Measurements from ENCODE around the gene WWP2.

Gene WWP2

GRCh38 chr16:69860233-69861231 lies 98.4 kb downstream of the WWP2 start:
- no peak for DNase-seq

DNA sequence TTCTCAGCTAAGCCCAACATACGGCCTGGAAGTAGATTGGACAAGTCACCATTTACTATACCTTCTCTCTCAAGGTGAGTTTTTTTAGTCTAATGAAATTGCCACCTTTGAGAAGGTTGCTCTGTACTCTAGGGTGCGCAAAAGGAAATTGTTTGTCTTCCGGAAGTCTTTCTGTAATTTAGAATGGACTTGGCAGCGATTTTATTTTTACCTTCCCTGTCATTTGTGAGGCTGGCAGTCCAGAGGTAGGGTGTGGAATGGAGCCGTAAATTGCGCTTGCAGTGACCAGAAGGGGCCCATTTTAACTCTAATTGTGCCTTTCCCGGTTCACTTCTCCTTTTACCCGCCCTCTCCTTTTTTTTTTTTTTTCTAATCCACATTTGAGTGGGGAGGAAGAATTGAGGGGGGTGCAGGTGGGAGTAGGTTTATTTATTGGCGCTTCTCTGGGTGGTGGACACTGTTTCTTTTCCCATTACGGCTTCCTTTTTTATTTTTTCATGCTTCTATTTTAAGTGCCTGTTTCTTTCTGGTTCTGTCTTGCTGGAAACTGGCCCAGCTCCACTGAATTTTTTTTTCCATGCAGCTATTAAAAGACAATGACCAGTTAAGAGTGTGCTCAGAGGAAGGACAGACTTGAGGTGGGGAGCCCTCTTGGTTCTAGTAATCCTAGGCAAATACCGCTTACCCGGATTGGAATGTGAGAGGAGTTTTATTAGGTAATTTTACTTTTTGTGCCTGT lies 99.3 kb downstream of the WWP2 start:
- DNase-seq = no peak

GRCh38 chr16:69863401-69864281 lies 101.5 kb downstream of the WWP2 start:
- DNase-seq = no peak

DNA sequence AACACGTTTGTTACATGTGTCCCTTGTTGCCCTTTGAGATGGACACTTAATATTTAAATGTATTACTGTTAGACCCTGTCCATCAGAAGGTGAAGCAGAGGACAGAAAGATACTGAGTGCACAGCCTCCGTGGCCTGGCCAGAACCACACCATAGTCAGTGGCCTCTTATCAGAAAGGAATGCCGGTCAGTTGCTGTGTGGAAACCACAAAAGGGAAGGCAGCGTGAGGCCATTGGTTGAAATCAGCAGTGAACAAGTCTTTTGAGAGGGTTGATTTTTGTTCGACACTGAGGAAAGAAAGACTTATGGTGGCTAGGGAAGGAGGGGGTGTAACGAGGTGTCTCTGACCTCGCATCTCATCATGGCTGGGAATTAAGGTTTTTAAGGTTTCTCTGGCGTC lies 103.6 kb downstream of the WWP2 start:
- DNase-seq = no peak

- DNase-seq = no peak
These were observed 105.8 kb downstream of the WWP2 start for GRCh38 chr16:69867784-69868560.

- DNase-seq = no peak
These were observed 108.6 kb downstream of the WWP2 start for GRCh38 chr16:69870761-69871160.

- no peak for DNase-seq
These were observed 109.6 kb downstream of the WWP2 start for GRCh38 chr16:69871708-69872107.

DNA sequence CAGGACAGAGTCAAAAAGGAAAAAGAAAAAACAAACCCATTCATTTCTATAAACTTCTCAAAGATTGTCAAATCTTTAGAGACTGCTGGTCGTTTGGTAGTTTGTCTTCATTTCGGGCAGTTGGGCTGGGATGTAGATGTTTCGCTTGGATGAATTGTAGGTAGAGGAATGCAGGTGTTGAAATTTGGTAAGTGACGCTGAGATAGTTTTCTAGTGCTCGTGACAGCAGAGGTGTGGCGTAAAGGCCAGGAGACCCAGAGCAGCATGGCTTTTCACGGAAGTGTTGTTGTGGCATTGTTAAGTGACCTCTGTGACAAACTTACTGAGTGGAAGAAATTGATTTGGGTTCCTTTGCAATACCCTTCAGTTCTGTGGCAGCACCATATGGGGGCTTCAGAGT lies 110.8 kb downstream of the WWP2 start:
- no peak for DNase-seq

DNA sequence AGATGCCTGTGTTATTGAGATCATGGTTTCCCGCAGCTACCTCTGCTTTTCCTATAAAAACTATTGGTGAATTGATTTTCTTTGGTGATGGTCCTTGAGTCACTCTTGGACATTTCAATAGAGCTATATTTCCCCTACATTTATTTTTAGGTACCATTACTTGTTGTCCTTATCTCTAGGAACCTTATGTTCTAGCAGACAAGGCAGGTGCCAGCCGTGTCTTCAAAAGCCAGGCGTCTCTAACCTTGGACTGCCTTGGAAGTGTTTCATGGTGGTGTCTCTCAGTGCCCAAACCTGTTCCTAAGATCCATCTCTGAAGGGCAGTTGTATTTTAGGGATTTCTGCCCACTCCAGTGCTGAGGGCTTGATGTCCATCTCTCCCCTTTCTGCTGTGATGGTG lies 111.7 kb downstream of the WWP2 start:
- no peak for DNase-seq

GRCh38 chr16:69874271-69874670 lies 112.1 kb downstream of the WWP2 start:
- no peak for DNase-seq

DNA sequence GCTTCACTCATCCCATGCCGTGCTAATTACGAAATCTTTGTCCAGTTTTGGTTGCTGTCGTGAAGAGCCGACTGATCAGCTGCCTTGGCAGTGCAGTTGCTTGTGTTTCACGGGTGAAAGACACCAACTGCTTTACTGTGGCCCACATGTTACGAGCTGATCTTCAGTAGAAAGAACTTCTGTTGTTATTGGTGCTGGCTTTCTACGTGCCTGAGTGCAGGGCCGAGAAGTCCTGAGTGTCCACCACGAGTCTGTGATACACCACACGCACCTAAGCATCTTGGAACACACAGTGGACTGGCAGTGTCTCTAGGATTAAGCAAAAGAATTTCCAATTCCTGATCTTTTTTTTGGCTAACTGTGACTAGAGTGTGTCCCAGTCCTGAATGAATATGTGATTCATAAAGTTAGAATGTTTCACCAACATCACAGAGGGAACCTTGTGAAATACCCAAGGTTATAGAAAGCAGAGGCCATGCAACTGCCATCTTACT lies 118.6 kb downstream of the WWP2 start:
- no peak for DNase-seq

GRCh38 chr16:69881141-69881540 lies 119.0 kb downstream of the WWP2 start:
- no peak for DNase-seq

- no peak for DNase-seq
These were observed 121.6 kb downstream of the WWP2 start for GRCh38 chr16:69883744-69884143.

- no peak for DNase-seq
These were observed 123.6 kb downstream of the WWP2 start for GRCh38 chr16:69885722-69886121.

- DNase-seq = no peak
These were observed 124.6 kb downstream of the WWP2 start for GRCh38 chr16:69886726-69887125.

GRCh38 chr16:69888005-69888590 lies 126.0 kb downstream of the WWP2 start:
- DNase-seq = no peak

DNA sequence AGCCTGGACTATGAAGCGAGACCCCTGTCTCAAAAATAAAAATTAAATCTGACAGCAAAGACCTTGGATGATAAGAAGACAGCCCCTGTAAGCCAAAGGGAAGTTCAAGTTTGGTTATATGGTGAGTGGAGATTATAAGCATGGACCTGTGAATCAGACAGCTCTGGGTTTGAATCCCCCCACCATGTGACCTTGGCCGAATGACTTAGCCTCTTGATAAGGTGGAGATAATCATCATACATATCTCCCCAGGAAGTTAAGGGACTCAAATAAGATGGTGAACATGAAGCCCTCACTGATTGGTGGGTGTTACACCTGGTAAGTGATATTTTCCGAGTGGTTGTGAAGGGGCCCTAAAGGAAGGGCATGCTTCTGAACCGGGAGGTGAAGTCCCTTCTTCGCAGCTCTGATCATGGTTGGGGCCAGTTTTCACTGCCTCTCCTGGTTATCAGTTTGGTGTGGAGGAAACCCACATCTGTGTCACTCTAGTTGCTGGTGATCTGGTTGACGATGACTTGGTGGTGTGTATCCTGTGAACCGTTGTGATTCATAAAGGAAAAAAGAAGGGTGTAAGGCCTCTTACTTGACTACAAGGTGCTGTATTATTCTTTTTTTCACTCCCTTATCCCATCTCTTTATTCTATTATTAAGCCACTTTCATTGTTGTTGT lies 127.3 kb downstream of the WWP2 start:
- DNase-seq = no peak

- DNase-seq = peak; percentile 82
These were observed 128.2 kb downstream of the WWP2 start for GRCh38 chr16:69890114-69890891.

- no peak for DNase-seq
These were observed 128.8 kb downstream of the WWP2 start for GRCh38 chr16:69890892-69891282.

DNA sequence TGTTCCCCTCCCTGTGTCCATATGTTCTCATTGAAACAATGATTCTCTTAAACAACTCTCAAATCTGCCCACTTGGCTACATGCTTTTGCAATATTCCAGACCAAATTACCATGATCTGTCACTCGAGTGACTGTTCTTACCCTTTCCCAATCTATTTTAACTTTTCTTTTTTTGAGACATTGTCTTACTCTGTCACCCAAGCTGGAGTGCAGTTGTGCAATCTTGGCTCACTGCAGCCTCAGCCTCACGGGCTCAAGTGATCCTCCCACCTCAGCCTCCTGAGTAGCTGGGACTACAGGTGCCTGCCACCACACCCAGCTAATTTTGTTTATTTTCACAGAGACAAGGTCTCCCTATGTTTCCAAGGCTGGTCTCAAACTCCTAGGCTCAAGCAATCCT lies 130.2 kb downstream of the WWP2 start:
- DNase-seq = no peak
